ENCODE results near the gene MARS2. TPM values are rescaled to one million over a fixed set of nuclear protein-coding genes. Genes with fewer than 3 reads are reported as not detected.
"Not testable (repeated sequence)": the region's sequence is repeated elsewhere in the genome, so short reads cannot be mapped to it uniquely, and the experiment has no call there.

Gene MARS2
- total RNA-seq, 1 experiment from 2014 or later, result 26.5 TPM

DNA sequence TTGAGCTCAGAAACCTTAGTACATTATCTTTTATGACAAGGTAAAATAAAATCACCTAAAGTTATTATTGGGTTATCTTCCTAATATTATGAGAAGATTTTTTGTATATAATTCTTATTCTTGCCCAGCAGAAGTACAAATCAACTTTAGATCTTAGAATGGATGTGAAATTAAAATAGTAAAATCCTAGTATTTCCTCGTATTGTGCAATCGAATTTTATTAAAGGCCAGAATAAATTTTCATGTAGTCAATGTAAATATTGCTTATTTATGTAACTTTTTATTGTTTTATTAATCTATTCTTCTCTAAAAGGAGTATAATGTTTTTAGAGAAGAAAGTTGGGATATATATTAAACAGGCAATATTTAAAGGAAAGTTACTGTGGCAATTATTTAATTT, 12.7 kb downstream of the MARS2 start:
- H3K36me3 ChIP-seq (replicated peaks; ENCODE audit: control insufficient read depth, insufficient read depth, low read length), result no peaks in the 10 kb centered on the region; the same call in 1 of the 2 replicates
- no peak for DNase-seq

GRCh38 chr2:197727011-197727410, 21.8 kb downstream of the MARS2 start:
- Histone ChIP-seq H3K27me3 (ENCODE audit: control insufficient read depth, insufficient read depth, low read length) (no peaks in the 10 kb centered on the region), H3K36me3 (replicated peaks; ENCODE audit: control insufficient read depth, insufficient read depth, low read length) (no peaks in the 10 kb centered on the region), H3K4me3 (ENCODE audit: insufficient read depth, low read depth, low read length) (no peak overlapping the region)
- DNase-seq, result no peak

More for the DNA sequence above, 12.7 kb downstream of the MARS2 start:
- Histone ChIP-seq H3K27me3 (ENCODE audit: control insufficient read depth, insufficient read depth, low read length) (no peaks in the 10 kb centered on the region), H3K4me3 (ENCODE audit: insufficient read depth, low read depth, low read length) (no peak overlapping the region)

DNA sequence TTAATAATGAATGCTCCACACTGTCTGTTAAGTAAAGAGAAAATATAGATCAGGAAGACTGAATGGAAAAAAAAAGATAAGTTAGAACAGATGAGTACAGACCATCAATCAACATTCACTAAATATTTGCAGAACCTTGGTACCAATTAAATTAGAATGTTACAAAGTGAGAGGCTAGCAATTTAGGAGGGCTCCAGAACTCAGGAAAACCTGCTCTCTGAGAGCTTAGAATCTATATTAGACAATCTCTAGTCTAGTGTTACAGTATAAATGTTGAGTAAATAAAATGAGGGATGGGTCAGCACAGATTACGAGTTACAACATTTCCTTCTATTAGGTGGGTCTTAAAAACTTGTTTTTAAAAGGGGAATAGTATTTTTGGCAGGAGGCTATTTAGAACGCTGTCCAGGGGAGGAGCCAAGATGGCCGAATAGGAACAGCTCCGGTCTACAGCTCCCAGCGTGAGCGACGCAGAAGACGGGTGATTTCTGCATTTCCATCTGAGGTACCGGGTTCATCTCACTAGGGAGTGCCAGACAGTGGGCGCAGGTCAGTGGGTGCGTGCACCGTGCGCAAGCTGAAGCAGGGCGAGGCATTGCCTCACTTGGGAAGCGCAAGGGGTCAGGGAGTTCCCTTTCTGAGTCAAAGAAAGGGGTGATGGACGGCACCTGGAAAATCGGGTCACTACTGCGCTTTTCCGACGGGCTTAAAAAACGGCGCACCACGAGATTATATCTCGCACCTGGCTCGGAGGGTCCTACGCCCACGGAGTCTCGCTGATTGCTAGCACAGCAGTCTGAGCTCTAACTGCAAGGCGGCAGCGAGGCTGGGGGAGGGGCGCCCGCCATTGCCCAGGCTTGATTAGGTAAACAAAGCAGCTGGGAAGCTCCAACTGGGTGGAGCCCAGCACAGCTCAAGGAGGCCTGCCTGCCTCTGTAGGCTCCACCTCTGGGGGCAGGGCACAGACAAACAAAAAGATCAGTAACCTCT, 23.7 kb downstream of the MARS2 start:
- H3K36me3 ChIP-seq (replicated peaks; ENCODE audit: control insufficient read depth, insufficient read depth, low read length); DNase-seq; H3K4me3 ChIP-seq (ENCODE audit: insufficient read depth, low read depth, low read length); H3K27me3 ChIP-seq (ENCODE audit: control insufficient read depth, insufficient read depth, low read length): not testable (repeated sequence)

- Histone ChIP-seq H3K36me3 (replicated peaks; ENCODE audit: control insufficient read depth, insufficient read depth, low read length) (no peaks in the 10 kb centered on the region), H3K27me3 (ENCODE audit: control insufficient read depth, insufficient read depth, low read length) (no peaks in the 10 kb centered on the region), H3K4me3 (ENCODE audit: insufficient read depth, low read depth, low read length) (no peak overlapping the region)
- no peak for DNase-seq
Observed at GRCh38 chr2:197740200-197740599, 35.0 kb downstream of the MARS2 start.

Other genes starting within 250 kb of the MARS2 start
- 552 and 723 TPM in 2 replicates for gene HSPD1, start 205.5 kb upstream of the MARS2 start, total RNA-seq (2014; rRNA removed; shearing (Covaris generic))
- gene HSPE1, start 205.0 kb upstream of the MARS2 start, total RNA-seq (2014; rRNA removed; shearing (Covaris generic)), result 208 and 213 TPM in 2 replicates
- 59.2 and 72.6 TPM in 2 replicates for gene MOB4, start 189.3 kb upstream of the MARS2 start, total RNA-seq (2014; rRNA removed; shearing (Covaris generic))
- gene RFTN2, start 29.8 kb upstream of the MARS2 start, total RNA-seq (2014; rRNA removed; shearing (Covaris generic)), result 3.2 and 3.4 TPM in 2 replicates
- gene BOLL, start 80.0 kb downstream of the MARS2 start, total RNA-seq (2014; rRNA removed; shearing (Covaris generic)), result 0.24 TPM in 1 of 2 replicates, not detected in the other
- gene PLCL1, start 99.2 kb downstream of the MARS2 start, total RNA-seq (2014; rRNA removed; shearing (Covaris generic)), result 0.21 and 0.22 TPM in 2 replicates